A549 (cell line): ENCODE data around the gene NIPBL.

Experiments used
- CBX2 ChIP-seq: fragments of 200-600 bp; sonication (generic); IDR thresholded peaks from 2 replicates; pipeline ENCODE4 v1.6.1; 2016; ENCODE audit warnings: low read depth, mild to moderate bottlenecking, borderline replicate concordance
- CHD2 ChIP-seq: fragments of 150-350 bp; IDR thresholded peaks from 2 replicates; pipeline ENCODE4 v1.6.1; 2014; ENCODE audit warnings: low read length; ENCODE audit not compliant: partially characterized antibody
- FOSL2 ChIP-seq, 2 experiments: fragments of 450-650 bp in 1 of 2; fragments of >200 bp in 1 of 2; sonication (Bioruptor Twin) in 1 of 2; formaldehyde crosslinking; IDR thresholded peaks; 2 replicates each; pipeline versions ENCODE4 v1.5.0 to v1.6.1; 2016 to 2020; ENCODE audit warnings: mild to moderate bottlenecking in 1 of 2, moderate library complexity in 1 of 2
- HOXA7 ChIP-seq: fragments of 250-450 bp; sonication (Bioruptor Pico); IDR thresholded peaks from 2 replicates; pipeline ENCODE4 v1.5.0; 2020; ENCODE audit warnings: mild to moderate bottlenecking, moderate library complexity
- NR3C1 ChIP-seq: fragments of >200 bp; sonication (Bioruptor Twin); formaldehyde crosslinking; IDR thresholded peaks from 3 replicates; pipeline ENCODE4 v1.6.1; 2017
- POLR2A ChIP-seq: IDR thresholded peaks from 2 replicates; pipeline ENCODE4 v1.6.1; 2012; ENCODE audit warnings: mild to moderate bottlenecking, low read length
- RFX5 ChIP-seq: fragments of 450-650 bp; IDR thresholded peaks from 2 replicates; pipeline ENCODE4 v1.7.1; 2014; ENCODE audit warnings: antibody characterized with exemption, mild to moderate bottlenecking, moderate library complexity
- SMC3 ChIP-seq: fragments of >200 bp; sonication (Bioruptor Twin); formaldehyde crosslinking; IDR thresholded peaks from 3 replicates; pipeline ENCODE4 v1.6.1; 2018; ENCODE audit warnings: inconsistent platforms
- TF ChIP-seq, protein P1 (sequence below): fragments of >200 bp; sonication (Bioruptor Twin); formaldehyde crosslinking; IDR thresholded peaks from 3 replicates; pipeline ENCODE4 v1.5.1; 2016
- TF ChIP-seq, protein P2 (sequence below): fragments of 450-650 bp; IDR thresholded peaks from 2 replicates; pipeline ENCODE4 v1.6.1; 2014; ENCODE audit warnings: antibody characterized with exemption
- TF ChIP-seq, protein P3 (sequence below): IDR thresholded peaks from 2 replicates; pipeline ENCODE4 v1.6.1; 2012
- TF ChIP-seq, protein P4 (sequence below): fragments of 250-450 bp; sonication (Bioruptor Pico); IDR thresholded peaks from 2 replicates; pipeline ENCODE4 v1.5.0; 2020; ENCODE audit warnings: low read depth, mild to moderate bottlenecking, moderate library complexity

DNA sequence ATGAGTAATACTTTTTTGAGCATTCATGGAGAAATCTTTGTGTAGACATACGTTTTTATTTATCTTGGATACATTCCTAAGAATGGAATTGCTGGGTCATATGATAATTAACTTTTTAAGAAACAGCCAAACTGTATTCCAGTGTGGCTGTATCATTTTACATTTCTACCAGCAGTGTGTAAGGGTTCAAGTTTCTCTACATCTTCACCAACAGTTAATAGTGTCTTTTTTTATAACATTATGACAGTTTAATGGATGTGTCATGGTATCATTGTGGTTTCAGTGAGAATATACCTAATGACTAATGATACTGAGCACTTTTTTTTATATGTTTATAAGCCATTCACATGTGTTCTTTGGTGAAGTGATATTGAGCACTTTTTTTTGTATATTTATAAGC, 52.4 kb downstream of the NIPBL start:
- TF ChIP-seq, protein P1, sequence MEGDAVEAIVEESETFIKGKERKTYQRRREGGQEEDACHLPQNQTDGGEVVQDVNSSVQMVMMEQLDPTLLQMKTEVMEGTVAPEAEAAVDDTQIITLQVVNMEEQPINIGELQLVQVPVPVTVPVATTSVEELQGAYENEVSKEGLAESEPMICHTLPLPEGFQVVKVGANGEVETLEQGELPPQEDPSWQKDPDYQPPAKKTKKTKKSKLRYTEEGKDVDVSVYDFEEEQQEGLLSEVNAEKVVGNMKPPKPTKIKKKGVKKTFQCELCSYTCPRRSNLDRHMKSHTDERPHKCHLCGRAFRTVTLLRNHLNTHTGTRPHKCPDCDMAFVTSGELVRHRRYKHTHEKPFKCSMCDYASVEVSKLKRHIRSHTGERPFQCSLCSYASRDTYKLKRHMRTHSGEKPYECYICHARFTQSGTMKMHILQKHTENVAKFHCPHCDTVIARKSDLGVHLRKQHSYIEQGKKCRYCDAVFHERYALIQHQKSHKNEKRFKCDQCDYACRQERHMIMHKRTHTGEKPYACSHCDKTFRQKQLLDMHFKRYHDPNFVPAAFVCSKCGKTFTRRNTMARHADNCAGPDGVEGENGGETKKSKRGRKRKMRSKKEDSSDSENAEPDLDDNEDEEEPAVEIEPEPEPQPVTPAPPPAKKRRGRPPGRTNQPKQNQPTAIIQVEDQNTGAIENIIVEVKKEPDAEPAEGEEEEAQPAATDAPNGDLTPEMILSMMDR, result no peak
- no peak for TF ChIP-seq NR3C1
- TF ChIP-seq, protein P2, sequence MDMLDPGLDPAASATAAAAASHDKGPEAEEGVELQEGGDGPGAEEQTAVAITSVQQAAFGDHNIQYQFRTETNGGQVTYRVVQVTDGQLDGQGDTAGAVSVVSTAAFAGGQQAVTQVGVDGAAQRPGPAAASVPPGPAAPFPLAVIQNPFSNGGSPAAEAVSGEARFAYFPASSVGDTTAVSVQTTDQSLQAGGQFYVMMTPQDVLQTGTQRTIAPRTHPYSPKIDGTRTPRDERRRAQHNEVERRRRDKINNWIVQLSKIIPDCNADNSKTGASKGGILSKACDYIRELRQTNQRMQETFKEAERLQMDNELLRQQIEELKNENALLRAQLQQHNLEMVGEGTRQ, result no peak
- TF ChIP-seq FOSL2 (IDR thresholded peaks at IDR 0.05), result no peak
- TF ChIP-seq FOSL2 (CRISPR knock-in tag; IDR thresholded peaks at IDR 0.05), result peak; percentile 30; the same call in 1 of the 2 replicates
- no peak for TF ChIP-seq RFX5
- TF ChIP-seq, protein P3, sequence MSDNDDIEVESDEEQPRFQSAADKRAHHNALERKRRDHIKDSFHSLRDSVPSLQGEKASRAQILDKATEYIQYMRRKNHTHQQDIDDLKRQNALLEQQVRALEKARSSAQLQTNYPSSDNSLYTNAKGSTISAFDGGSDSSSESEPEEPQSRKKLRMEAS, result no peak
- no peak for TF ChIP-seq CHD2
- TF ChIP-seq HOXA7, result no peak
- TF ChIP-seq POLR2A, result no peak
- TF ChIP-seq, protein P4, sequence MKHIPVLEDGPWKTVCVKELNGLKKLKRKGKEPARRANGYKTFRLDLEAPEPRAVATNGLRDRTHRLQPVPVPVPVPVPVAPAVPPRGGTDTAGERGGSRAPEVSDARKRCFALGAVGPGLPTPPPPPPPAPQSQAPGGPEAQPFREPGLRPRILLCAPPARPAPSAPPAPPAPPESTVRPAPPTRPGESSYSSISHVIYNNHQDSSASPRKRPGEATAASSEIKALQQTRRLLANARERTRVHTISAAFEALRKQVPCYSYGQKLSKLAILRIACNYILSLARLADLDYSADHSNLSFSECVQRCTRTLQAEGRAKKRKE (CRISPR knock-in tag), result no peak
- no peak for TF ChIP-seq SMC3
- TF ChIP-seq CBX2, result no peak
